Measurements from ENCODE around the gene CFAP52. TPM values are rescaled to one million over a fixed set of nuclear protein-coding genes. Genes with fewer than 3 reads are reported as not detected.

CFAP52 gene
- total and polyA plus RNA-seq, 7 donors: 0.03 to 0.99 TPM; not detected in 5

DNA sequence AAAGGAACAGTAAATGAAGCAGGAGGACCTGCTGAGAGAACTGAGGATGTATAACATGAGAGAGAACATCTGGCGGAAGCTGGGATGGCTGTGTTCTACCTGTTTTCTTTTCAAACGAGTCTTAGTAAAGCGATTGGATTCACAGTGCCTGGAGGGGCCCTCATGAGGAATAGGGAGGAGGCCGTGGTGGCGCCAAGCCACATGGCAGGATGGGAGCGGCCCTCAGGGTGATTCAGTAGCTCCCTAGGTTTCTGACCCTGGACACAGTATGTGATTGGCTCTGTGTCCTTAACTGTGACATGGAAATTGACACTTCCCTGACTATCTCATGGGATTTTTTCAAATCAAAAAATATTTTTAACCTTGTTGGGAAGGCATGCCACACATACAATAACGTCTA, 101.0 kb downstream of the CFAP52 start:
- no peak for DNase-seq
- Histone ChIP-seq H3K4me1 (no peaks in the 10 kb centered on the region), H3K4me3 (no peak overlapping the region), H3K27ac (no peak overlapping the region), H3K27me3 (no peaks in the 10 kb centered on the region), H3K36me3 (no peaks in the 10 kb centered on the region), H3K9me3 (peaks cover 0 to 5% (median 0%) of the 10 kb centered on the region in 4 donors)
- WGBS, 2 donors: 84 to 87% methylated on average over 7 of the region's 7 CpGs
- TF ChIP-seq POLR2A (IDR thresholded peaks at IDR 0.05) (no peak), POLR2AphosphoS5 (IDR thresholded peaks at IDR 0.05) (no peak), EP300 (IDR thresholded peaks at IDR 0.05) (no peak)
- TF ChIP-seq, protein P1, sequence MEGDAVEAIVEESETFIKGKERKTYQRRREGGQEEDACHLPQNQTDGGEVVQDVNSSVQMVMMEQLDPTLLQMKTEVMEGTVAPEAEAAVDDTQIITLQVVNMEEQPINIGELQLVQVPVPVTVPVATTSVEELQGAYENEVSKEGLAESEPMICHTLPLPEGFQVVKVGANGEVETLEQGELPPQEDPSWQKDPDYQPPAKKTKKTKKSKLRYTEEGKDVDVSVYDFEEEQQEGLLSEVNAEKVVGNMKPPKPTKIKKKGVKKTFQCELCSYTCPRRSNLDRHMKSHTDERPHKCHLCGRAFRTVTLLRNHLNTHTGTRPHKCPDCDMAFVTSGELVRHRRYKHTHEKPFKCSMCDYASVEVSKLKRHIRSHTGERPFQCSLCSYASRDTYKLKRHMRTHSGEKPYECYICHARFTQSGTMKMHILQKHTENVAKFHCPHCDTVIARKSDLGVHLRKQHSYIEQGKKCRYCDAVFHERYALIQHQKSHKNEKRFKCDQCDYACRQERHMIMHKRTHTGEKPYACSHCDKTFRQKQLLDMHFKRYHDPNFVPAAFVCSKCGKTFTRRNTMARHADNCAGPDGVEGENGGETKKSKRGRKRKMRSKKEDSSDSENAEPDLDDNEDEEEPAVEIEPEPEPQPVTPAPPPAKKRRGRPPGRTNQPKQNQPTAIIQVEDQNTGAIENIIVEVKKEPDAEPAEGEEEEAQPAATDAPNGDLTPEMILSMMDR (IDR thresholded peaks at IDR 0.05): no peak
- intact Hi-C loops (cut with DNase I): no loop called here

DNA sequence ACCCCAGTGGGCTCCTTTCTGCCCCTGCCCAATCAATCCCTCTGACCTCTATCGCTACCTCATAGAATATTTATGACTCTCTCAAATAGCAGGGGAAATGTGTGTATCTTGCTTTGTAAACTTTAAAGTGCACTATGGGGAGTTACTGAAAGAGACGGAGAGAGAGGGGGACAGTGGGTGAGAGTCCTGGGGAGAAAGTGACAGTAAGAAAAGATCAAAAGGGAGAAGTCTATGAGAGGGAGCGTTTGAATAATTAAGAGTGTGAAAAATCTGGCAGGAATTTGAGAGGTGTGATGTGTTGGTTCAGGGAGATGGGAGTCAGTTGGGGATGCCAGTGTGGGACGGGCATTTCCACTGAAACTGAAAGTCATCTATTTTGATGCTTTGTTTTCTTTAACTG, 101.5 kb downstream of the CFAP52 start:
- Histone ChIP-seq H3K36me3 (no peaks in the 10 kb centered on the region), H3K27me3 (no peaks in the 10 kb centered on the region), H3K4me1 (no peaks in the 10 kb centered on the region), H3K27ac (no peak overlapping the region), H3K9me3 (peaks cover 0 to 5% (median 0%) of the 10 kb centered on the region in 4 donors), H3K4me3 (no peak overlapping the region)
- 83 to 90% methylated on average over 4 of the region's 4 CpGs for WGBS, 2 donors
- no peak for DNase-seq
- intact Hi-C loops (cut with DNase I): no loop called here
- TF ChIP-seq POLR2A (IDR thresholded peaks at IDR 0.05) (no peak), POLR2AphosphoS5 (IDR thresholded peaks at IDR 0.05) (no peak)
- TF ChIP-seq, protein P1 (IDR thresholded peaks at IDR 0.05): no peak

DNA sequence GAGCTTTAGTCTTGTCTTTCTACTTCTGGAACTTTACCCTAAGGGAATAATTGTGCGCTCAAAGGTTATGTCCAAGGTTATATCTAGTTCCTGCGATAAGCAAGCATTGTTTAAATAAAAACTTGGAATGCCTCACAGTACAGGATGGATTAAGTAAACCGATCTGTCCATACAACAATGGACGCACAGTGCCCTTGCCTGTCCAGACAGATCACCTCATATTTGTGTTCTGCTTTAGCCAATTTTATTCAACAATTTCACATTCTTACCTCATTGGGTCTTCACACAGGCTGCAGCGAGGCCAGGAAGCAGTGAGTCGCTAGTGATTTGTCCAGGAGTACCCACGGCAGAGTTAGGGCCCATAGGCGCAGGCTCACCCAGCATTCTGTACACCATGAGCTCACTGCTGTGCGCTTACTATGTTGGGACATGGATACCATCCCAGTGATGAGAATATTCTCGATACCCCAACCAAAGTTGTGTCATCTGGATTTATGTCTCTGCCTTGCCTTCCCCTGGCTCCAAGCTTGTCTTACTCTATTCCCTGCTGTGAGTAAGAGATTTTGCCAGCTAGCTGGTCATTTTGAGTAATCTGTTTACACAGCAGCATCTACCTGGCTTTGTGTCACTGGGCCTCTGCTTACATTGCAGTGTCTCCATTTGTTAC, 108.6 kb downstream of the CFAP52 start:
- H3K27ac ChIP-seq: no peak overlapping the region
- 88 to 92% methylated on average over 10 of the region's 10 CpGs for WGBS, 2 donors
- TF ChIP-seq POLR2AphosphoS5 (IDR thresholded peaks at IDR 0.05): no peak
- TF ChIP-seq, protein P1 (IDR thresholded peaks at IDR 0.05): no peak
- no peak for TF ChIP-seq EP300 (IDR thresholded peaks at IDR 0.05)
- TF ChIP-seq POLR2A (IDR thresholded peaks at IDR 0.05): no peak
- H3K4me1 ChIP-seq: no peaks in the 10 kb centered on the region
- peaks cover 0 to 2% (median 0%) of the 10 kb centered on the region in 4 donors for H3K9me3 ChIP-seq
- no peaks in the 10 kb centered on the region for H3K36me3 ChIP-seq
- intact Hi-C loops (cut with DNase I): no loop called here
- no peak for DNase-seq
- no peak overlapping the region for H3K4me3 ChIP-seq
- H3K27me3 ChIP-seq: no peaks in the 10 kb centered on the region

Other genes starting within 250 kb of the CFAP52 start
- 100 to 1,000 TPM in 1 of 4 donors, 10 to 100 TPM in 3; 56.6 to 104 (median 83.4) TPM for gene STX8, start 822 bp upstream of the CFAP52 start, total RNA-seq
- 10 to 100 TPM; 40.4 to 77.5 (median 46.2) TPM for gene STX8, start 822 bp upstream of the CFAP52 start, polyA plus RNA-seq
- gene USP43, start 68.9 kb downstream of the CFAP52 start, total RNA-seq: under 1 TPM in 2 of 4 donors, not detected in 2; under 0.01 to 0.16 TPM
- gene USP43, start 68.9 kb downstream of the CFAP52 start, polyA plus RNA-seq: 1 to 10 TPM; 4.2 to 6.9 (median 4.2) TPM
- not detected for gene DHRS7C, start 214.9 kb downstream of the CFAP52 start, total RNA-seq
- under 1 TPM in 1 of 3 donors, not detected in 2; 0.92 TPM for gene DHRS7C, start 214.9 kb downstream of the CFAP52 start, polyA plus RNA-seq
- not detected for gene GSG1L2, start 245.4 kb downstream of the CFAP52 start, total RNA-seq
- not detected for gene GSG1L2, start 245.4 kb downstream of the CFAP52 start, polyA plus RNA-seq
- gene GLP2R, start 249.3 kb downstream of the CFAP52 start, total RNA-seq: 10 to 100 TPM; 28.5 to 56.2 (median 50.8) TPM
- gene GLP2R, start 249.3 kb downstream of the CFAP52 start, polyA plus RNA-seq: 10 to 100 TPM in 1 of 3 donors, 1 to 10 TPM in 1, under 1 TPM in 1; 0.89 to 15.0 (median 5.5) TPM

Data from sigmoid colon (tissue), 7 donors.